ENCODE measurements around the gene BEND3.

- no peak for TF ChIP-seq EP300 (IDR thresholded peaks at IDR 0.05)
- TF ChIP-seq CTCF (IDR thresholded peaks at IDR 0.05) = no peak
Measured at GRCh38 chr6:107062691-107063090, 52.6 kb downstream of the BEND3 start.

Measured in ovary (tissue), 3 donors.